Endothelial cell of umbilical vein (primary cell): ENCODE data around the gene TBX21. TPM values are rescaled to one million over a fixed set of nuclear protein-coding genes. Genes with fewer than 3 reads are reported as not detected.
A peak's percentile ranks its signal among the peaks of the same experiment; 100 is the strongest.

Experiments used
- BruUV-seq: library from RNA; stranded (reverse); fragments of 400-500 nt; replicated peaks from 2 replicates; lab custom pipeline; 2021; lab: Mats Ljungman, UMichigan
- CTCF ChIA-PET: fragments of 300-600, 350-600 bp; sonication (Branson Sonifier 250); formaldehyde crosslinking; loops from one replicate; lab custom pipeline; 2021; ENCODE audit warnings: antibody characterized with exemption, inconsistent platforms; lab: Charles Lee
- POLR2A ChIA-PET: fragments of 300-600, 350-600 bp; sonication (Branson Sonifier 250); formaldehyde crosslinking; loops from one replicate; lab custom pipeline; 2021; ENCODE audit warnings: antibody characterized with exemption, inconsistent platforms; lab: Charles Lee
- DNase-seq: peaks from one replicate; pipeline ENCODE4 v3.0.0-alpha.2; 2011; ENCODE audit warnings: low read depth, low spot score
- FAIRE-seq: peaks from 2 replicates; lab custom pipeline; 2011; peaks lifted over from hg19 to GRCh38; lab: Jason Lieb, UNC
- H2AFZ ChIP-seq: 2 replicates; pipeline ENCODE4 v1.6.0; 2012; ENCODE audit warnings: low read depth, low read length, control low read depth, inconsistent platforms
- H3K27ac ChIP-seq: 2 replicates; pipeline ENCODE4 v1.5.1; 2011; ENCODE audit warnings: low read depth, mild to moderate bottlenecking, control low read depth, low read length, moderate library complexity; ENCODE audit not compliant: insufficient read depth
- H3K27me3 ChIP-seq, 2 experiments: 2 replicates each; pipeline versions ENCODE4 v1.6.0 to v1.6.1; 2011; ENCODE audit warnings: low read length in 2 of 2, mixed read lengths in 1 of 2; ENCODE audit not compliant: control insufficient read depth in 2 of 2, insufficient read depth in 2 of 2
- H3K36me3 ChIP-seq, 2 experiments: 2 replicates in 1 of 2; 3 replicates in 1 of 2; pipeline ENCODE4 v1.5.1; 2011; ENCODE audit warnings: low read length in 2 of 2, mild to moderate bottlenecking in 1 of 2, moderate library complexity in 1 of 2; ENCODE audit not compliant: control insufficient read depth in 2 of 2, insufficient read depth in 2 of 2; ENCODE audit errors: extremely low read depth in 1 of 2
- H3K4me1 ChIP-seq: 3 replicates; pipeline ENCODE4 v1.5.1; 2011; ENCODE audit warnings: mild to moderate bottlenecking, low read length; ENCODE audit not compliant: control insufficient read depth, insufficient read depth; ENCODE audit errors: extremely low read depth
- H3K4me2 ChIP-seq: 2 replicates; pipeline ENCODE4 v1.6.1; 2011; ENCODE audit warnings: low read length, control low read depth, mixed read lengths; ENCODE audit not compliant: insufficient read depth
- H3K4me3 ChIP-seq, 3 experiments: fragments of 200-600 bp in 1 of 3; sonication (generic), shearing (Covaris generic) in 1 of 3; replicated peaks in 1 of 3; 2 replicates each; pipeline ENCODE4 v1.5.1; 2011 to 2016; ENCODE audit warnings: control low read depth in 3 of 3, low read length in 3 of 3, mild to moderate bottlenecking in 2 of 3, inconsistent platforms in 1 of 3, low read depth in 1 of 3, moderate library complexity in 1 of 3; ENCODE audit not compliant: insufficient read depth in 1 of 3
- H3K79me2 ChIP-seq: 2 replicates; pipeline ENCODE4 v1.6.0; 2012; ENCODE audit warnings: low read length, inconsistent platforms; ENCODE audit not compliant: control insufficient read depth, insufficient read depth
- H3K9ac ChIP-seq: replicated peaks from 2 replicates; pipeline ENCODE3; 2011; ENCODE audit warnings: low read length, control low read depth; ENCODE audit not compliant: insufficient read depth; ENCODE audit errors: extremely low read depth
- H3K9me1 ChIP-seq: replicated peaks from 3 replicates; pipeline ENCODE4 v1.6.0; 2011; ENCODE audit warnings: mild to moderate bottlenecking, low read length; ENCODE audit not compliant: control insufficient read depth, insufficient read depth; ENCODE audit errors: extremely low read depth
- H3K9me3 ChIP-seq: replicated peaks from 2 replicates; pipeline ENCODE4 v1.5.1; 2012; ENCODE audit warnings: low read length, inconsistent platforms; ENCODE audit not compliant: control insufficient read depth, insufficient read depth
- H4K20me1 ChIP-seq: replicated peaks from 2 replicates; pipeline ENCODE3; 2011; ENCODE audit warnings: mild to moderate bottlenecking, low read length; ENCODE audit not compliant: control insufficient read depth, insufficient read depth; ENCODE audit errors: extremely low read depth
- CTCF ChIP-seq, 2 donors: IDR thresholded peaks; 1 replicate in 1 of 2; 2 replicates in 1 of 2; pipeline ENCODE4 v1.5.1; 2011; ENCODE audit warnings: low read length in 2 of 2, mild to moderate bottlenecking in 2 of 2, moderate library complexity in 2 of 2, control low read depth in 1 of 2, inconsistent platforms in 1 of 2, low read depth in 1 of 2; ENCODE audit not compliant: insufficient read depth in 1 of 2; ENCODE audit errors: extremely low read depth in 1 of 2
- JUN ChIP-seq: IDR thresholded peaks from 2 replicates; pipeline ENCODE4 v1.6.1; 2011; ENCODE audit warnings: borderline replicate concordance, low read depth; ENCODE audit not compliant: insufficient read length, insufficient read depth
- MYC ChIP-seq: IDR thresholded peaks from one replicate; pipeline ENCODE4 v1.6.1; 2011; ENCODE audit warnings: mild to moderate bottlenecking, low read depth, low read length
- POLR2A ChIP-seq: IDR thresholded peaks from 2 replicates; pipeline ENCODE4 v1.6.1; 2012; ENCODE audit warnings: low read depth, mild to moderate bottlenecking, control low read depth, low read length
- dilution Hi-C: fragments of 300-500 bp; cut with MboI; formaldehyde crosslinking; loops from one replicate; pipeline ENCODE4 v1.15.0; 2019; ENCODE audit warnings: low sequenced_read_pairs; ENCODE audit not compliant: extremely low pct_ligation_motif_present
- intact Hi-C: fragments of 100-400 bp; cut with micrococcal nuclease; formaldehyde crosslinking; loops from one replicate; pipeline ENCODE4 v1.10.0; 2022
- polyA plus RNA-seq, 4 experiments: library from polyadenylated mRNA; depleted of rRNA in 3 of 4; stranded (reverse) in 3 of 4; unstranded in 1 of 4; fragments of >200 nt; gene quantifications; 2 replicates each; pipeline versions ENCODE4 v1.2.1 to v1.2.3, GENCODE V29; 2011 to 2012; ENCODE audit warnings: missing spikeins in 1 of 4
- total RNA-seq: library from RNA; stranded (reverse); gene quantifications from 2 replicates; pipeline ENCODE4 v1.2.3, GENCODE V29; 2021

The TBX21 gene
- total and polyA plus RNA-seq, 2 donors (not counting 3 experiments of a cell fraction or from before 2014, with no cell fraction given): not detected

- no peaks in the 10 kb centered on the region for H3K4me1 ChIP-seq
- H3K9ac ChIP-seq: no peak overlapping the region
- dilution Hi-C loops: no loop called here
- POLR2A ChIA-PET: no interaction called here
- H3K4me2 ChIP-seq: no peak overlapping the region
- CTCF ChIA-PET: interaction anchor here (0.8 to 1.5 kb wide), 4 partner anchors 13 to 58 kb away, joined by 3 to 4 read pairs (median 3); no protein-coding TSS in a partner anchor
- H3K9me3 ChIP-seq: no peaks in the 10 kb centered on the region
- H3K36me3 ChIP-seq: no peaks in the 10 kb centered on the region
- no peak overlapping the region for H3K27ac ChIP-seq
- H3K4me3 ChIP-seq: no peak overlapping the region
- FAIRE-seq (peak; percentile 4), DNase-seq (no peak)
- BruUV-seq: no TSS peak
- intact Hi-C loops: no loop called here
- peaks cover 37 to 38% of the 10 kb centered on the region in 2 experiments for H3K27me3 ChIP-seq
- no peaks in the 10 kb centered on the region for H4K20me1 ChIP-seq
- TF ChIP-seq MYC: no peak
- TF ChIP-seq JUN: no peak
- no peak for TF ChIP-seq CTCF (IDR thresholded peaks at IDR 0.05; ENCODE audit: extremely low read depth in 1 of 2, insufficient read depth in 1 of 2, low read depth in 1 of 2, low read length in 2 of 2)
- TF ChIP-seq POLR2A: no peak
- no peaks in the 10 kb centered on the region for H3K9me1 ChIP-seq
- no peak overlapping the region for H2AFZ ChIP-seq
- no peaks in the 10 kb centered on the region for H3K79me2 ChIP-seq
These were observed 513 bp upstream of the TBX21 start for GRCh38 chr17:47732399-47733046.
